Measurements from ENCODE around the gene CTAGE4. TPM values are rescaled to one million over a fixed set of nuclear protein-coding genes. Genes with fewer than 3 reads are reported as not detected.
"Not testable (repeated sequence)": the region's sequence is repeated elsewhere in the genome, so short reads cannot be mapped to it uniquely, and the experiment has no call there.

The CTAGE4 gene
- total and polyA plus RNA-seq, 2 of the 13 experiments (the other 11 are each of a cell fraction or from before 2014, with no cell fraction given): not detected

GRCh38 chr7:144201978-144202377 lies 18.7 kb downstream of the CTAGE4 start:
- H3K27ac ChIP-seq (ENCODE audit: extremely low read length, insufficient read depth, low read length); H3K4me3 ChIP-seq (replicated peaks in 1 of 3; ENCODE audit: insufficient read depth in 1 of 3, low read depth in 2 of 3, low read length in 3 of 3); H3K27me3 ChIP-seq (ENCODE audit: control insufficient read depth in 1 of 2, insufficient read depth in 2 of 2, low read length in 2 of 2); H3K4me2 ChIP-seq (ENCODE audit: low read depth, low read length); in situ Hi-C loops (cut with HindIII; ENCODE audit: extremely low pct_ligation_motif_present, low pct_unique_long_range_greater_than_20kb); DNase-seq (ENCODE audit: low spot score); H3K79me2 ChIP-seq (ENCODE audit: insufficient read depth, low read length); POLR2A ChIA-PET; CTCF ChIA-PET (ENCODE audit: low intra/inter-chr PET ratio, low total read pairs); H3K4me1 ChIP-seq (ENCODE audit: insufficient read depth, low read length); H3K36me3 ChIP-seq (replicated peaks in 1 of 2; ENCODE audit: control insufficient read depth in 1 of 2, insufficient read depth in 2 of 2, low read length in 2 of 2); BruUV-seq (replicated peaks); H2AFZ ChIP-seq (ENCODE audit: low read length); intact Hi-C loops (cut with micrococcal nuclease; ENCODE audit: unreplicated experiment); H4K20me1 ChIP-seq (ENCODE audit: insufficient read depth, low read length); ATAC-seq; H3K9me3 ChIP-seq (ENCODE audit: low read length); H3K9ac ChIP-seq (ENCODE audit: insufficient read depth, low read depth, low read length): not testable (repeated sequence)
- no CpG with 5 or more reads among the region's 1 CpG for WGBS (ENCODE audit: low lambda C conversion rate)
- peak; percentile 49 for FAIRE-seq

GRCh38 chr7:144203086-144203485 lies 19.8 kb downstream of the CTAGE4 start:
- POLR2A ChIA-PET; H3K79me2 ChIP-seq (ENCODE audit: insufficient read depth, low read length); ATAC-seq; H3K9me3 ChIP-seq (ENCODE audit: low read length); H3K27ac ChIP-seq (ENCODE audit: extremely low read length, insufficient read depth, low read length); H2AFZ ChIP-seq (ENCODE audit: low read length); FAIRE-seq; H4K20me1 ChIP-seq (ENCODE audit: insufficient read depth, low read length); CTCF ChIA-PET (ENCODE audit: low intra/inter-chr PET ratio, low total read pairs); BruUV-seq (replicated peaks); H3K4me3 ChIP-seq (replicated peaks in 1 of 3; ENCODE audit: insufficient read depth in 1 of 3, low read depth in 2 of 3, low read length in 3 of 3); H3K9ac ChIP-seq (ENCODE audit: insufficient read depth, low read depth, low read length); DNase-seq (ENCODE audit: low spot score); H3K36me3 ChIP-seq (replicated peaks in 1 of 2; ENCODE audit: control insufficient read depth in 1 of 2, insufficient read depth in 2 of 2, low read length in 2 of 2); intact Hi-C loops (cut with micrococcal nuclease; ENCODE audit: unreplicated experiment); in situ Hi-C loops (cut with HindIII; ENCODE audit: extremely low pct_ligation_motif_present, low pct_unique_long_range_greater_than_20kb); H3K4me2 ChIP-seq (ENCODE audit: low read depth, low read length); H3K27me3 ChIP-seq (ENCODE audit: control insufficient read depth in 1 of 2, insufficient read depth in 2 of 2, low read length in 2 of 2); H3K4me1 ChIP-seq (ENCODE audit: insufficient read depth, low read length): not testable (repeated sequence)
- WGBS (ENCODE audit: low lambda C conversion rate): no CpG with 5 or more reads among the region's 3 CpGs

- in situ Hi-C loops (cut with HindIII; ENCODE audit: extremely low pct_ligation_motif_present, low pct_unique_long_range_greater_than_20kb); DNase-seq (ENCODE audit: low spot score); H3K36me3 ChIP-seq (replicated peaks in 1 of 2; ENCODE audit: control insufficient read depth in 1 of 2, insufficient read depth in 2 of 2, low read length in 2 of 2); BruUV-seq (replicated peaks); ATAC-seq; H3K9ac ChIP-seq (ENCODE audit: insufficient read depth, low read depth, low read length); CTCF ChIA-PET (ENCODE audit: low intra/inter-chr PET ratio, low total read pairs); H2AFZ ChIP-seq (ENCODE audit: low read length); intact Hi-C loops (cut with micrococcal nuclease; ENCODE audit: unreplicated experiment); H3K4me3 ChIP-seq (replicated peaks in 1 of 3; ENCODE audit: insufficient read depth in 1 of 3, low read depth in 2 of 3, low read length in 3 of 3); FAIRE-seq; H4K20me1 ChIP-seq (ENCODE audit: insufficient read depth, low read length); H3K4me2 ChIP-seq (ENCODE audit: low read depth, low read length); POLR2A ChIA-PET; H3K27ac ChIP-seq (ENCODE audit: extremely low read length, insufficient read depth, low read length); H3K79me2 ChIP-seq (ENCODE audit: insufficient read depth, low read length); H3K4me1 ChIP-seq (ENCODE audit: insufficient read depth, low read length); H3K9me3 ChIP-seq (ENCODE audit: low read length); H3K27me3 ChIP-seq (ENCODE audit: control insufficient read depth in 1 of 2, insufficient read depth in 2 of 2, low read length in 2 of 2): not testable (repeated sequence)
- WGBS (ENCODE audit: low lambda C conversion rate): no CpG with 5 or more reads among the region's 5 CpGs
Observed at GRCh38 chr7:144205306-144205705, 22.0 kb downstream of the CTAGE4 start.

- DNase-seq (ENCODE audit: low spot score); H4K20me1 ChIP-seq (ENCODE audit: insufficient read depth, low read length); H3K4me1 ChIP-seq (ENCODE audit: insufficient read depth, low read length); H3K9ac ChIP-seq (ENCODE audit: insufficient read depth, low read depth, low read length); H2AFZ ChIP-seq (ENCODE audit: low read length); CTCF ChIA-PET (ENCODE audit: low intra/inter-chr PET ratio, low total read pairs); ATAC-seq; H3K27me3 ChIP-seq (ENCODE audit: control insufficient read depth in 1 of 2, insufficient read depth in 2 of 2, low read length in 2 of 2); intact Hi-C loops (cut with micrococcal nuclease; ENCODE audit: unreplicated experiment); H3K4me3 ChIP-seq (replicated peaks in 1 of 3; ENCODE audit: insufficient read depth in 1 of 3, low read depth in 2 of 3, low read length in 3 of 3); POLR2A ChIA-PET; H3K4me2 ChIP-seq (ENCODE audit: low read depth, low read length); H3K36me3 ChIP-seq (replicated peaks in 1 of 2; ENCODE audit: control insufficient read depth in 1 of 2, insufficient read depth in 2 of 2, low read length in 2 of 2); in situ Hi-C loops (cut with HindIII; ENCODE audit: extremely low pct_ligation_motif_present, low pct_unique_long_range_greater_than_20kb); H3K79me2 ChIP-seq (ENCODE audit: insufficient read depth, low read length); FAIRE-seq; H3K27ac ChIP-seq (ENCODE audit: extremely low read length, insufficient read depth, low read length); BruUV-seq (replicated peaks); H3K9me3 ChIP-seq (ENCODE audit: low read length): not testable (repeated sequence)
Observed at GRCh38 chr7:144217200-144217599, 33.9 kb downstream of the CTAGE4 start.

All from HepG2 (cell line).